GM18519 (cell line): ENCODE data around the gene TBL2.
"Not testable (repeated sequence)": the region's sequence is repeated elsewhere in the genome, so short reads cannot be mapped to it uniquely, and the experiment has no call there.

ENCODE experiments used
- ATAC-seq: cut with Tn5 transposase; IDR thresholded peaks from one replicate; pipeline ENCODE4 v1.9.1; 2021; ENCODE audit warnings: mild to moderate bottlenecking, moderate library complexity; ENCODE audit not compliant: unreplicated experiment, low FRiP score

Gene TBL2

DNA sequence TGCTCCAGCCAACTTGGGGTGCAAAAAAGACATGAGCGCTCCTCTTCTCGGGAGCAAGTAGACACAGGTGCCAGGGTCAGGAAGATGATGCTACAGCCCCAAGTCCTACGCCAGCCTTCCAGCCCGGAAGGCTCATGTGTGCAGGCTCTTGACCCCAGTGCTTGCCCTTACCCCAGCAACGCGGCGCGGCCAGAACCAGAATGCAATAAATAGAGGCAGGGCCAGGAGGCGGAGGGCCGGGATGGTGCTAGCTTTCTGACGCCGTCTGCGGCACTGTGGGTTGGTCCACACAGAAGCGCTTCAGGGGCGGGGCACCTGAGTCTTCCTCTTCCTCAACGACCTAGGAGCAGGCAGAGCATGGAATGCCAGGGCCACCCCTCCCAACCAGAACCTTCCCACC lies 41.3 kb downstream of the TBL2 start:
- ATAC-seq, result no peak

DNA sequence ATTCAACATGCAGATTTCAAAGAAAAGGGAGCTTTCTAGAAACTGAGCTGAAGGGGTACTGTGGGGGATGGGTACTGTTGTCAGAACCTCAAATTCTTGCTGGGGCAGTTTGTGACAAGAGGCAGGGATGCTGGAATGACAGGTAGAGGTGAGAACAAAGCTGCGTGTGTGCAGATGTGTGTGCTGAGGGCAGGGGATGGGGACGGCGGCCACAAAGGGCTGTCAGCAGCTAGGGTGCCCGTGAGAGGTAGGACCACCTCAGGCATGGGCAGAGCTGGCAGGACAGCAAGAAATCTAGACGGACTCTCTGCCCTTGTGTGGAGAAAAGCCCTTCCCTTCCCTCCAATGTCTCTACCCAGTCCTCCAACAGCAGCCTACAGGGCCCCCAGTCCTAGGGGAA lies 41.9 kb downstream of the TBL2 start:
- ATAC-seq, result no peak

DNA sequence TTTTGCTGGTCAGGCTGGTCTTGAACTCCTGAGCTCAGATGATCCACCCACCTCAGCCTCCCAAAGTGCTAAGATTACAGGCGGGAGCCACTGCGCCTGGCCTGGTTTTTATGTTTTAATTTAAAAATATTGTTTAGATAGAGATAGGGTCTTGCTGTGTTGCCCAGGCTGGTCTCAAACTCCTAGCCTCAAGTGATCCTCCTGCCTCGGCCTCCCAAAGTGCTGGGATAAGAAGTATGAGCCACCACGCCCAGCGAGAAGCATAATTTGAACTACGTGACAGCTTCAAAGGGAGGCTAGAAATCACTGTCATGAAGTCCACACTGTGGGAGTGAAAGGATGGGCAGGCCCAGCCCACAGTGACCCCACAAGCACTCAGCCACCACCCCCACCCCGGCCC lies 42.5 kb downstream of the TBL2 start:
- not testable (repeated sequence) for ATAC-seq

DNA sequence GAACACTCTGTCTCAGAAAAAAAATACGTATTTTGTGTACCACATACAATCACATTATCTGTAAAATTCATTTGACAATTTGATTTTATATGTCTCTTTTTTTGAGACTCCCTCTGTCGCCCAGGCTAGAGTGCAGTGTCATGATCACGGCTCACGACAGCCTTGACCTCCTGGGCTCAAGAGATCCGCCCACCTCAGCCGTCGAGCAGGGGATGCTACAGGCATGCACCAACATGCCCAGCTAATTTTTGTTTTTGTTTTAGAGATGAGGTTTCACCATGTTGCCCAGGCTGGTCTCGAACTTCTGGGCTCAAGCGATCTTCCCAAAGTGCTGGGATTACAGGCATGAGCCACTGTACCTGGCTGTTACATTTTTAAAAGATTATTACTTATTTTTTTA lies 44.6 kb downstream of the TBL2 start:
- ATAC-seq, result no peak

DNA sequence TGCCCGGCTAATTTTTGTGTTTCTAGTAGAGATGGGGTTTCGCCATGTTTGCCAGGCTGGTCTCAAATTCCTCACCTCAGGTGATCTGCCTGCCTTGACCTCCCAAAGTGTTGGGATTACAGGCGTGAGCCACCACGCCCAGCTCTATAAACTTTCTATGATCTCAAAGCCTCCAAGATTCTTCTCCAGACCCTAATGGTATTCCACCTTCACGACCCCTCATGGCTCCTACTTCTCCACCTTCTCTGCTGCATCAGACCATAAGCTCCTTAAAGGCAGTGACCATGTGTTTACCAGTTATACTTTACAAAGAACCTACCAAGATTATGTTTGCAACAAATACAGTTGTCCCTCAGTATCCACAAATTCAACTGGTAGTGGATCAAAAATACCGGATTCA lies 46.2 kb downstream of the TBL2 start:
- no peak for ATAC-seq

DNA sequence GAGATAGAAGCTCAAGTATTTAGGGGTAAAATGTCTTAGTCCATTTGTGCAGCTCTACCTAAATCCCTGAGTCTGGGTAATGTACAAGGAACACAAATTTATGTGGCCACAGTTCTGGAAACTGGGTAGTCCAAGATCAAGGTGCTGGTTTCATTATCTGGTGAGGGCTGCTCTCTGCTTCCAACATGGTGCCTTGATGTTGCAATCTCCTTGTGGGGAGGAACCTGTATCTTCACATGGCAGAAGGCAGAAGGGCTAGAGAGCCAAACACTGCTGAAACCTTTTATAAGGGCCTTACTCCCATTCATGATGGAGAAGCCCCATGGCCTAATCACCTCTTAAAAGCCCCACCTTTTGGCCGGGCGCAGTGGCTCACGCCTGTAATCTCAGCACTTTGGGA lies 47.6 kb downstream of the TBL2 start:
- ATAC-seq, result no peak

DNA sequence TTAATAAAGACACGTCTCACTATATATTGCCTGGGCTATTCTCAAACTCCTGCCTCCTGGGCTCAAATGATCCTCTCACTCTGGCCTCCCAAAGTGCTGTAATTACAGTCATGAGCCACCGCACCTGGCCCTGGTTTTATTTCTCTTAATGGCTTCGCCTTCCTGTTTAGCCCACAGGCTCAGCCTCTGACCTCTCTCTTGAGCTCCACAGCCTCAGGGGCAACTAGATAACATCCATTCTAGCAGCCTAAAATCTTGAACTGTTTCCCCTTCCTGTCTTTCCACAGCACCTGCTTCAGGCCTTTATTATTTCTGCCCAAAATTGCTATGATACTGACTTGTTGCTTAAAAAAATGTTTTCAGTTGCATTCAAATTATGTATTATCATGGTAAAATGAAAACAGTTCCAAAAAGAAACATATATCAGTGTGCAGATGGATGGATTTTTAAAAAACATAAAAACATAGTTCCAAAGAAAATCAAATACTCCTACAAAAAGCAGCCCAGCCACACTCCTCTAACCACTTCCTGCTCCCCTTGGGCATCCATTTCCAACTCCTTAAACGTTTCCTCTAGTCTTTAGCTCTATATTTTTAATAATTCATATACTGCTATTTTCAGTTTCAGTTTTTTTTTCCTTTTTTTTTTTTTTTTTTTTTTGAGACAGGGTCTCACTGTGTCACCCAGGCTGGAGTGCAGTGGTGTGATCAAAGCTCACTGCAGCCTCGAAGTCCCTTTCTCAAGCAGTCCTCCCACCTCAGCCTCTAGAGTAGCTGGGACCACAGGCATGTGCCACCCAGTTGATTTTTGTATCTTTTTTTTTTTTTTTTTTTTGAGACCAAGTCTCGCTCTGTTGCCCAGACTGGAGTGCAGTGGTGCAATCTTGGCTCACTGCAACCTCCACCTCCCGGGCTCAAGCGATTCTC lies 51.2 kb downstream of the TBL2 start:
- no peak for ATAC-seq

DNA sequence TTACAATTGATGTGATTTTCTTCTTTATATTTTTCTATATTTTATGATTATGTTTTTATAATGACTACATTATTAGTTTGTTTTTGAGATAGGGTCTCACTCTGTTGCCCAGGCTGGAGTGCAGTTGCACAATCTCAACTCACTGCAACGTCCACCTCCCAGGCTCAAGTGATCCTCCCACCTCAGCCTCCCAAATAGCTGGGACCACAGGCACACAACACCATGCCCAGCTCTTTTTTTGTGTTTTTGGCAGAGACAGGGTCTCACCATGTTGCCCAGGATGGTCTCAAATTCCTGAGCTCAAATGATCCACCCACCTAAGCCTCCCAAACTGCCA lies 52.3 kb downstream of the TBL2 start:
- ATAC-seq, result not testable (repeated sequence)

DNA sequence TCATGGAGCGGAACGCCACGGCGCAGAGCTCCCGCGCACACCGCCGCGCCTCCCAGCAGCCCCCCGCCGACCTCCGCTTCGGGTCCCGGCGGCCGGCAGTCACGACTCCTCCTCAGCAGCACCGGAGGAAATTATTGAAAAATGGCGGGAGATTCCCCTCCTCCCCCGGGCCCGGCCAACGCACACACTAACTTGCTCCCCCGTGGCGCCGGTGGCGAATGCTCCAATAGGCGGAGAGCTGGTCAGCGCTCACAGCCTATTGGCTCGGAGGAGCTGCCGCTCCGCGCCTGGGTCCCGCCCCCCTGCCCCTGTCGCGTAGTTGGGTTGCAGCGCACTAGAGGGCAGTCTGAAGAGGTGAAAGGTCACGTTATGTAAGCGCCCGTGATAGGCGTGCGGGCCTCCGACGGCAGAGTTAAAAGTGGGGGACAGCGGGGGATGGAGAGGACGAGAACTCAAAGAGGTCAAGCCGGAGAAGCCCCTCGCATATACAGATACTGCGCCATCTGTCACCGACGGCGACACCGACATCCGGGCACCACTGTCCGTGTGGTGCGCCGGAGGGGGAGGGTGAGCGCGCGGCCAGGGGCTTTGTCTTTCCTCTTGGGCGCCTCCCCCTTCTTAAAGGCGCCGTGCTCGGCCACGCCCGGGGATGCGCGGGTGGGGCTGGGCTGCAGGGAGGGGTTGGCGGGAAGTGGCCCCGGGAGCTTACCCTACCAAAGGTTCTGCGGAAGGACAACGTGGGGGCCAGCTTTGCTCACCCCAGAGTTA lies 56.1 kb downstream of the TBL2 start, which contains the start of gene BAZ1B:
TSS of gene BAZ1B (minus strand) at position 189 of the 768 bp plus-strand sequence. CDS start 360 bp downstream, outside the sequence.
- ATAC-seq, result peak; percentile 79

DNA sequence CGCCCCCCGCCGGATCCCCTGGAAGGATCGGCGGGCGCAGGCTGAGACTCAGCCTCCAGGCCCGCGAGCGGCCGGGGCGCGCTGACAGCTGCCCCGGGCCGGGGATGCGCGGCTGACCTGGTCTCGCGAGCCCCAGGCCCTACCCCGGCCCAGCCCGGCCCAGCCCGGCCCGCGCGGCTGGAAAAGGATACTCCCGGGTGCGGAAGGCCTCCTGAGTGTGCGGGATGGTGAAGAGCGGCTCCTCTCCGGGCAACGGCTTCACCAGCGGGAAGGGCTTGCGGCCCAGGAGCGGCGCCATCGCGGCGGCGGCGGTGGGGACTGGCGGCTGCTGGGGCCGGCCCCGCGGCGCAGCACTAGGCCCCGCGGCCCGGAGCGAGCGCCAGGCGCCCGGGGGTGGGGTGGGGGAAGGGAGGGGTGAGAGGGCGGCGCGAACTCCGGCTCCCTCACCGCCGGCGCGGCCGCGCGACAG lies 56.7 kb downstream of the TBL2 start:
- ATAC-seq, result peak; percentile 14

DNA sequence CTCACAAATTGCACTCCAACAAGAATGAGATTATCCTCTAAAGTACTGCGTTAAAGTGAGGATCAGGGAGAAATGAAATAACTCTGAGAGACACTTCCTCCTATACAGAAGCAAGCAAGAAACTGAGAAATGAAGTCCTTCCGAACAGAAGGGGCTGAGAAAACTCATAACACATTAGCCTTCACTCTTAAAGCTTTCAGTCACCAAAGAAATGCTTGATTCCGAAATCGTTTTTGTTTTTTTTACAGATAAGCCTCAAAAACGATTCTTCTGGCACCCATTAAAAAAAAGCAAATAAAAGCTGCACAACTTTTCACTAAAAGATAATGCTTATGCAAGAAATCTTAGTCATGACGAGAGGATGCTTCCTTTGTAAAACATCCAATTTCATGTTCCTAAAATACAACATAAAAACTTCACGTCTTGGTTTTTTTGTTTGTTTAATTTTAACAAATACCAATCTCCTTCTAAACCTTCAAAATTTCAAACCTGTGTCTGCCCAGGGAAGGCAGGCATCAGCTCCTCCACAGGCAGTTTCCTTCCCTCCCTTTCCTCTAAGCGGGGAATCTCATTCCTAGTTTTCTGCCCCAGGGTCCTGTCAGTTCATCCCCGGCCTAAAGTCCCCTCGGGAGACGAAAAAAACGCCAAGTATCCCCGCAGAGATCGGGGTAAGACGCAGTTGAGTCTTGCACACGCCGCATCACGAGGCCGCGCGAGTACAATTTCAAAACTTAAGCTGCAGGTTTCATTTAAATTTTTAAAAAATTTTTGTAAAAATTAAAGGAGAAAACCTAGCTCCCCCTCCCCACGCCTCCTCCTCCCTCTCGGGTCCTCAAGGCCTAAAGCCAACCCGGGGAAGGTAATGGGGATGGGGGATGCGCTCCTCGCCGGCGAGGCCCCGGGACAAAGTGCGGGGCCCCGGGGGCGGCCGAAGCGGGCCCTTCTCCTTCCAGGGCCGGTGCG lies 57.4 kb downstream of the TBL2 start:
- peak; percentile 2 for ATAC-seq

DNA sequence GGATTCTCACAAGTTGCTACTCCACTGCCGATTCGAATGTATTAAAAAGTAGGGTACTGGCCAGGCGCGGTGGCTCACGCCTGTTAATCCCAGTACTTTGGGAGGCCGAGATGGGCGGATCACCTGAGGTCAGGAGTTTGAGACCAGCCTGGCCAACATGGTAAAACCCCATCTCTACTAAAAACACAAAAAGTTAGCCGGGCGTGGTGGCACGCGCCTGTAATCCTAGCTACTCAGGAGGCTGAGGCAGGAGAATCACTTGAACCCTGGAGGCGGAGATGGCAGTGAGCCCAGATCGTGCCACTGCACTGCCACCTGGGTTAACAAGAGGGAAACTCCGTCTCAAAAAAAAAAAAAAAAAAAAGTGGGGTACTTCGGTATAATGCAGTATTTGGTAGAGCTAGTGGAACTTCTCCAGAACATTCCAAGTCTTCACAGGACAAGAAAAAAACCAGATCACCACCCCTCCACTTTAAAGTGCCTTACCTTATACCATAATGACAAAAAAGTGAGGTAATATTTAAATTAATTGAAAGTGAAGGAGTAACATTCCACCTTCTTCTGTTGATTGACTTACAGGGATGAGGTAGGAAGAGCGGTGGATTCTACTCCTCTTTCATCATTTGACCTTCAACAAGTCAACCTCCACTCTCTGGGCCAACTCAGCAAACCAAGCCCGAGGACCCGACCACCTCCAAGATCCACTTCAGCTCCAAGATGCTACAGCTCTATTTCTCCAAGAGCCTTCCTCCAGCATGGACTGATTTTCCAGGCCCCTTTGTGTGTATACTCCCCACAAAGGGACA lies 58.3 kb downstream of the TBL2 start:
- ATAC-seq, result no peak

DNA sequence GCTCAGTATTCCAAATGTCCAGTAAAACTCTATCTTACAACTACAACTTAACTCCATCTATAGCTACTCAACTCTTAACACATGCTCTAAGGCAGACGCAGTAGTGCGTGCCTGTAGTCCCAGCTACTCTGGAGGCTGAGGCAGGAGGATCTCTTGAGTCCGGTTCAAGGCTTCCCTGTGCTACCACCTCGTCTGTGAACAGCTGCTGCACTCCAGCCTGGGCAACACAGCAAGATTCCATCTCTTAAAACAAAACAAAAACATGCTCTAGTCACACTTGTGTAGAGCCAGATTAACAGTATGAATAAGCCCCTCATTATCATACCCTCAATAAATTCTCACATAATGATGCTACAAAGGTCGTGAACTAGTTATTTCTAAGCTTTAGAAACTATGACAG lies 59.9 kb downstream of the TBL2 start:
- no peak for ATAC-seq
